NOMO-1 treated with dmso at 0.1 percent for 144 hours (cell line): ENCODE data around the gene CEMP1.

Experiments
- DNase-seq: peaks from one replicate; lab custom pipeline; 2025; ENCODE audit not compliant: unreplicated experiment; lab: John Stamatoyannopoulos, UW

Gene CEMP1

DNA sequence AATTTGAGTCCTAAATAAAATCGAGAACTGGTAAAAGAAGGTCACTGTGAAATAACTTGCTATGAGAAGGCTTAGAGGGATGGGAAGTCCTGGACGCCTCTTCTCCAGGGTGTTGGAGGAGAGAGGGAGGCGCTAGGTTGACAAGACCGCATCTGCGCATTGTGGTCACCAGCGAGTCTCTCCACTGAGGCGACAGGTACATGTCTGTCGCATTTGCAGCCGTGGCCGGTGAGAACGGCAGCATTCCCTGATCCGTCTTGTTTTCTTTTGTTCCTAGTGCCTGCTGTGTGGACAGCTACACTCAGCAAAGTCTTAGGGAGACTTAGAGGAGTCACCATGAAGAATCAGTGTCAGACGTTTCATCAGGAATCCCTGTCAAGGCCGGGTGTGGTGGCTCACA is 25.5 kb downstream of the CEMP1 start:
- no peak for DNase-seq

GRCh38 chr16:2501946-2502895 is 29.0 kb downstream of the CEMP1 start:
- no peak for DNase-seq

GRCh38 chr16:2500918-2501750 is 30.1 kb downstream of the CEMP1 start:
- DNase-seq: peak; percentile 61

DNA sequence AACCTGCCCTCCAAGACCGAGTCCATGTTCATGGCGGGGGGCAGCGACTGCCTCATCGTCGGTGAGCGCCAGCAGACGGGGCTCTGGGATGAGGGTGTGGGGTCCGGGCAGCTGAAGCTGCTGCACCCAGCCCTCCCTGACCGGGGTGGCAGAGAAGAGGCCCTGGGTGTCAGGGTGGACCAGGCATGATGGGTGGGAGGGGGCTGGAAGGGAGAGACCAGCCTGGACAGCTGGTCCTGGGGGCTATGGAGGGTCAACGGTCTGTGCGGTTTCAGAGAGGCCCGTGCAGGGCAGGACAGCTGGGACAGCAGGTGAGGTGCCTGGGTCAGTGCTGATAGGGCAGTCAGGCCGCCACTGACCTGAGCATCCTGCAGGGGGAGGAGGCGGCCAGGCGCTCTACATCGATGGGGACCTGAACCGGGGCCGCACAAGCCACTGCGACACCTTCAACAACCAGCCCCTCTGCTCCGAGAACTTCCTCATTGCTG is 30.7 kb downstream of the CEMP1 start:
- DNase-seq: no peak

- no peak for DNase-seq
These were observed 31.2 kb downstream of the CEMP1 start for GRCh38 chr16:2499890-2500429.

GRCh38 chr16:2499454-2499853 is 31.8 kb downstream of the CEMP1 start:
- DNase-seq: no peak

GRCh38 chr16:2498531-2499253 is 32.5 kb downstream of the CEMP1 start:
- DNase-seq: no peak

GRCh38 chr16:2497695-2498484 is 33.3 kb downstream of the CEMP1 start:
- DNase-seq: no peak

GRCh38 chr16:2497116-2497630 is 34.0 kb downstream of the CEMP1 start:
- DNase-seq: no peak

DNA sequence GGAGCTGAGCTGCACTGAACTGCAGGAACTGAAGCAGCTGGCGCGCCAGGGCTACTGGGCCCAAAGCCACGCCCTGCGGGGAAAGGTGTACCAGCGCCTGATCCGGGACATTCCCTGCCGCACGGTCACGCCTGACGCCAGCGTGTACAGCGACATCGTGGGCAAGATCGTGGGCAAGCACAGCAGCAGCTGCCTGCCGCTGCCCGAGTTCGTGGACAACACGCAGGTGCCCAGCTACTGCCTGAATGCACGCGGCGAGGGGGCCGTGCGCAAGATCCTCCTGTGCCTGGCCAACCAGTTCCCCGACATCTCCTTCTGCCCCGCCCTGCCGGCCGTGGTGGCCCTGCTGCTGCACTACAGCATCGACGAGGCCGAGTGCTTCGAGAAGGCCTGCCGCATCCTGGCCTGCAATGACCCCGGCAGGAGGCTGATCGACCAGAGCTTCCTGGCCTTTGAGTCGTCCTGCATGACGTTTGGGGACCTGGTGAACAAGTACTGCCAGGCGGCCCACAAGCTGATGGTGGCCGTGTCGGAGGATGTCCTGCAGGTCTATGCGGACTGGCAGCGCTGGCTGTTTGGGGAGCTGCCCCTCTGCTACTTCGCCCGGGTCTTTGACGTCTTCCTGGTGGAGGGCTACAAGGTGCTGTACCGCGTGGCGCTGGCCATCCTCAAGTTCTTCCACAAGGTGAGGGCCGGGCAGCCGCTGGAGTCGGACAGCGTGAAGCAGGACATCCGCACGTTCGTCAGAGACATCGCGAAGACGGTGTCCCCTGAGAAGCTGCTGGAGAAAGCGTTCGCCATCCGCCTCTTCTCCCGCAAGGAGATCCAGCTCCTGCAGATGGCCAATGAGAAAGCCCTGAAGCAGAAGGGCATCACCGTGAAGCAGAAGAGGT is 34.7 kb downstream of the CEMP1 start:
- no peak for DNase-seq

DNA sequence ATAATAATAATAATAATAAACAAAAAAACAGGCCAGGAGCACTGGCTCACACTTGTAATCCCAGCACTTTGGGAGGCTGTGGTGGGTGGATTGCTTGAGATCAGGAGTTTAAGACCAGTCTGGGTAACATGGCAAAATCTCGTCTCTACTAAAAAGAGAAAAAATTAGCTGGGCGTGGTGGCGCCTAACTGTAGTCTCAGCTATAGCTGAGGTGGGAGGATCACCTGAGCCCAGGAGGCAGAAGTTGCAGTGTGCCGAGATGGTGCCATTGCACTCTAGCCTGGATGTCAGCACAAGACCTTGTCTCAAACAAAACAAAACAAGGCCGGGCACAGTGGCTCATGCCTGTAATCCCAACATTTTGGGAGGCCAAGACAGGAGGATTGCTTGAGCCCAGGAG is 36.2 kb downstream of the CEMP1 start:
- DNase-seq: no peak

GRCh38 chr16:2494616-2495015 is 36.6 kb downstream of the CEMP1 start:
- no peak for DNase-seq

GRCh38 chr16:2493605-2494004 is 37.6 kb downstream of the CEMP1 start:
- no peak for DNase-seq

GRCh38 chr16:2492292-2492691 is 38.9 kb downstream of the CEMP1 start:
- DNase-seq: no peak

GRCh38 chr16:2490190-2491105 is 40.8 kb downstream of the CEMP1 start:
- no peak for DNase-seq

GRCh38 chr16:2489581-2489980 is 41.6 kb downstream of the CEMP1 start:
- DNase-seq: no peak

DNA sequence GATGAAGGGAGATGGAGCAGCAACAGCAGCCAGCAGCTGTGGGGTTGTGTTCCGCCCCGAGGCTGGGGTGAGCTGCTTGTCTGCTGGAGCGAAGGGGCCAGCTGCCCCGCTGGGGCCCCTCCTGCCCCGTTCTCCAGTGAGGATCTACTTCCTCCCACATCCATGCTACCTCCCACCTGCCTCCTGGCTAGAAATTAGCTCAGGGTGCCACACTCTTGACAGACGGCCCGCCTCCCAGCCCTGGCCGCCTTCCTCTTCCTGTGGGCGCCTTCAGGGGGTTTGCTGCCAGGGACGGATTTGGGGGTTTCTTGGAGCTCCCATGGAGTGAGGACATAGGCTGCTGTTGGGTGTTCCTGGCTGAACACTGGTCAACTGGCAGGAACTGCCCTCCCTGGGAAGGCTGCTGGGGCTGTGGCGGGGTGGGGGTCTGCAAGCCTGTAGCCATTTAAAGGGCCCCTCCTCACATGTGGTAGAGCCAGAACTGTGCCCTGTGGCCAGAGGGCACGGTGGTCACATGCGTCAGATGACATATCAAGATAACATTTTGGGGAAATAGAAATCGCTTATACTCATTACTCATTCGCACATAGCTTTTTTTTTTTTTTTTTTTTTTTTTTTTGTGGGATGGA is 43.2 kb downstream of the CEMP1 start:
- no peak for DNase-seq

DNA sequence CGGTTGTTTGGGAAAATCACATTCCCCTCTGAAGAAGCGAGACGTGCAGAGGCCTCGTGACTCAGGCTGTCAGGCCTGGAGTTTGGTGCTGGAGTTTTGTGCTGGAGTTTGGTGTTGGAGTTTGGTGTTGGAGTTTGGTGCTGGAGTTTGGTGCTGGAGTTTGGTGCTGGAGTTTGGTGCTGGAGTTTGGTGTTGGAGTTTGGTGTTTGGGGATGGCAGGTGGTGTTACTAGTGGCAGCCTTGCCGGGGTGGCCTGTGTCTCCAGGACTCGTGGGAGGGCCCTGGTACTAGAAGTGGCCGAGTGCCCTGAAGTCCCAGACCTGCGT is 43.7 kb downstream of the CEMP1 start:
- no peak for DNase-seq
